ENCODE results near the gene UBE2U.

The UBE2U gene

DNA sequence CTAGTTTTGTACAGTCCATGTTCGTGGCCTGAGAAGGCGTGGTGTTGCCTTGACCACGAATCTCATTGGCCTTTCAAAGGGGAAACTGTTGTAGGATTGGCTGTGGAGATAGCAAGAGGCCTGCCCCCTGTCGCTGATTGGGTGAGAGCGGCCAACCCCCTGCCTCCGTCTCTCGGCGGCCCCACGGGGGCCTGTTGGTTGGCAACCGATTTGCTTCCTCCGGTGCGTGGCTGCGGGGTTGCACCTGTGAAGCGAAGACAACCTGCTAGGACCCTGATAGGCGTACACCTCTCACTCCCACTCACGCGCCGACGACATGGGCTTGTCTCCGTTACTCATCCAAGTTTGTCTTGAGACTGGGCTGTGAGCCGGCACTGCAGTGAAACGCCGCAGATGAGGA, at the start of gene UBE2U:
Gene UBE2U (plus strand): TSS at position 204 of the 400 bp plus-strand sequence. CDS start 428 bp downstream, outside the sequence.
- DNase-seq: no peak

- DNase-seq: no peak
Measured at GRCh38 chr1:64155278-64155677, 48.1 kb upstream of the UBE2U start.

- DNase-seq: no peak
Measured at GRCh38 chr1:64161357-64161941, 42.0 kb upstream of the UBE2U start.

GRCh38 chr1:64162151-64162550, 41.3 kb upstream of the UBE2U start:
- DNase-seq: no peak

GRCh38 chr1:64162804-64163203, 40.6 kb upstream of the UBE2U start:
- no peak for DNase-seq

DNA sequence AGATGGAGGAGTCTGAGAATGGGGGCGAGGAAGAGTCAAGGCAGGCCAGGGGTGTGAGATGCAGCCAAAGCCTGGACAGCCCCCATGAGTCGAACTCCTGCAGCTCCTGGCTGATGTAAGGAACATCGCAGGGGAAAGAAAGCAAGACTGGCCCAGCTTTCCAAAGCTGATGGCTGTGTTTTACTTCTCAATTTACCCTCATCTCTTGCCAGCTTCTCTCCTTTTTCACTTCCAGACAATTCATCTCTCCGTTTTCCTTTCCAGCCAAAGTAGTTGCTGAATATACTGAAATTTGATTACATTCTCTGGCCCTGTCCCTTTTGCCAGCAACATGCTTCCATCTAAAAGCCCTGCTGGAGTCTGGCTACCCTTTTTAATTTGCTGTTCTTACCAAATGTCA, 40.0 kb upstream of the UBE2U start:
- no peak for DNase-seq

- no peak for DNase-seq
Measured at GRCh38 chr1:64163970-64164369, 39.5 kb upstream of the UBE2U start.

DNA sequence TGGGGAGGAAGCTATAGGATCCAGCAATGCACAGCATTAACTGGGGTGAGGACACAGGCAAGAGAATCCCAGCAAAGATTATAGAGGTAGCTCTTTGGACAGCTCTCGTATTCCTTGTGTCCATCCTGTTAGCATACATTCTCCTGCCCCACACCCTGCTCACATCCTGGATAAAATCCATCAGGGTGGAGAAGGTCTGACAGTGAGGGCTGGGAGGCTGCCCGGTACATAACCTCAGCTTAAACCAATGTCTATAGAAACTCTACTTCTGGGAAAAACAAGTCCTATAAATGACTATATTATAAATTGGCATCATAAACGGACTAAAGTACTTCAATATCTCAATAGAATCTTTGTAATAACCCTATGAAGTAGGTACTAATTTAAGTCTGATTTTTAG, 36.8 kb upstream of the UBE2U start:
- no peak for DNase-seq

GRCh38 chr1:64167176-64167575, 36.2 kb upstream of the UBE2U start:
- no peak for DNase-seq

GRCh38 chr1:64171246-64171645, 32.2 kb upstream of the UBE2U start:
- no peak for DNase-seq

DNA sequence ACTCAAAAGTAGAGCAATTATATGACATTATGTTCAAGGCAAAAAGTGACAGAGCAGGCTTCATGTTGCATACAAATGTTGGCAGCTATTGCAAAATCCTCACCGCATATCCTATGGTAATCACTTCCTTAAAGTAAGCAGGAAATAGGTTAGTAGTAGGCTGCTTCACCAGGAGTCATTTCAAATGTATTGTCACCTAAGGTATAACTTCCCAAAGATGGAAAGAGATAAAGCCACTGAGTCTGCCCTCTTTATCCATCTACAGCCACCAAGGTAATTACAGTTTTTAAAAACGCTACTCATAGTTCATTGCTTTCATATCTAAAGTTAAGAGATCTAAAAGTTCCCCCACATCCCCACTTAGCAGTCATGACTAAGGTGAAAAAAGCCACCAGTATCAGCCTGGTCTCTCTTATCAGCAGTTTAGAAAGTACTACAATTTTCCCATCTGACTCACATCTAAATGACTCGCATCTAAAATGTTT, 31.6 kb upstream of the UBE2U start:
- no peak for DNase-seq

- DNase-seq: no peak
Measured at GRCh38 chr1:64172458-64172983, 30.9 kb upstream of the UBE2U start.

DNA sequence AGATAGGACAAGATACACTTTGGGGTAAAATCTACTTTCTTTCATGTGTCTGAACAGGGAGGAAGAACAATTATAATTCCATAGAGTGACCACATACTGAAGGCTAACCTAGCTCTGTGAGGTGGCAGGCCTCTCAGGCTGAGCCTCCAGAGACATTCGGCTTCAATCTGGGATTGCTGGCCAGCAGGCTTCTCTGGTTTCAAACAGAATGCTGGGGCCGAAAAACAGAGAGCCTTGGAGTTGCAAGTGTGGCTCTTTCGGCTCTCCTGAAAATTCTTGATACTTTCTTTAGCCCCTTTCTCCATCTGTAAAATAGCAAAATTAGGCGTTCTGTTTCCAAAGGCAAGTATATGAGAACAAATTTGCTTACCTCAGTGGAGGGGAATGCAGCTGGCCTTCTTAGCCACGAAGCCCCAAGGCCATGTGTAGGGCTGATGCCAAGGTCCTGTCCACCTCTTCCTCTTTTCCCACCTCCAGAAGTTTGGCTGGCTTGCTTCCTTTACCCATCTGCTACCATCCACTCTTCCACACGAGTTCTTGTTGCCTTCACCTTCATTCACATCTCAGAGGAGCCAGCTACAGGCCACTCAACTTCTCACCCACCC, 30.0 kb upstream of the UBE2U start:
- no peak for DNase-seq

DNA sequence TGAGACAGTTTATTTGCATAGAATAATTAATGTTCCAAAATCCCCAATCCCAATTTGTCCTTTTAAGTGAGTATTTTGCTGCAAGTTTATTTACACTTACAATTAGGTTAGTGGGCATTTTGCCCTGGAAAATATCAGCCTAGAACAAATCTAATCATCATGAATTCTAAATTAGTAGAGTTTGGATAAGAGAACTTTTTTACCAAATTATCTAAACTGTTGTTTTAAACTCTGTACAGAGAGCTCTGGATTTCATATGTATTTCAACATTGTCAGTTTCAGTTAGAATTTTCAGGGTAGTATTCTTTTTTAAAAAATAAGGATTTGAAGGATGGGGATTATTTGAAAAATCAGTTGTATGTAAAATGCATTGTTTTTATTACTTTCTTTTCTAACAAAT, 27.8 kb upstream of the UBE2U start:
- DNase-seq: no peak

DNA sequence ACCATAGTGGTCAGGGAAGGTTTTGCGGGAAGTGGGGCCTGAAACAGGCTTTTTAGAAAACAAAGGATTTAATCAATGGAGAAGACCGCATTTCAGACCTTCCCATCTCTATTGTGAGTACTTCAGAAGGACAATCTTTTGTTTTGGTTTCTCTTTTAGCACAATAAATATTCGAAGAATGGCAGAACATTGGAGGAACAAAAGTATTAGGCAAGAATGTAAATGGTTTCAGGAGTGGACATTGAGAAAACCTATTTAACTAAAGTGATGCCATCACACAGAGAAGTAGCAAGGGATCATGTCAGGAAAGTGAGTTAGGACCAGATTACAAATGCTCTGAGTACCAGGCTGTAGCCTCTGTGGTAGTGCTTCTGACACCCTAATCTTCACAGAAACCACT, 26.8 kb upstream of the UBE2U start:
- DNase-seq: no peak

GRCh38 chr1:64179588-64179987, 23.8 kb upstream of the UBE2U start:
- DNase-seq: no peak

- no peak for DNase-seq
Measured at GRCh38 chr1:64182207-64182606, 21.2 kb upstream of the UBE2U start.

DNA sequence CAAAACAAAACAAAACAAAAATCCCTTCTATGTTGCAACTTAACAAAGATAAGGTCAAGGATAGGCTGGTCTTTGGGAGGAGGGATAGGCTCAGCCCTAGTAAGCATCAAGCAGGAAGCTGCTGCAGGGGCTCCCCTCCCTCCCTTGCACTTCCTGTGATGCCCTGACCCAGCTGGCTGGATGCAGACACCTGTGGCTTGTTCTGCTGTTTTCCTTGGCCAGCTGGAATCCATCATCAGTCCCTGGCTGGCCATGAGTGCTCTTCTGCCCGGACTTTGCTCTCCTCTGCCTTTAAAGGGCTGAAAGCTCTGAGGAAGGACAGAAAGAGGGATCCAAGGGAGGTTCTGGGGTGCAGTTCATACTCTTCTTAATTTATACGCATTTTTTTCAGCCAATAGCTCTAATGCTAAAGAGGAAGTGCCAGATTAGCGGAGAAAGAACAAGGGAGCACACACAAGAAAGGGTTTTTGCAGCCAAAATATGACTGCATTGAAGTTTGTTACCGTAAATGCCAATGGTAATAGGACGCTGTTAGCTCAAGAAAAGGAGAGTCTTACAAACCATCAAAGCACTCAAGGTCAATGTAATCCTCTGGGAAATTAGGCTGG, 19.9 kb upstream of the UBE2U start:
- DNase-seq: no peak

DNA sequence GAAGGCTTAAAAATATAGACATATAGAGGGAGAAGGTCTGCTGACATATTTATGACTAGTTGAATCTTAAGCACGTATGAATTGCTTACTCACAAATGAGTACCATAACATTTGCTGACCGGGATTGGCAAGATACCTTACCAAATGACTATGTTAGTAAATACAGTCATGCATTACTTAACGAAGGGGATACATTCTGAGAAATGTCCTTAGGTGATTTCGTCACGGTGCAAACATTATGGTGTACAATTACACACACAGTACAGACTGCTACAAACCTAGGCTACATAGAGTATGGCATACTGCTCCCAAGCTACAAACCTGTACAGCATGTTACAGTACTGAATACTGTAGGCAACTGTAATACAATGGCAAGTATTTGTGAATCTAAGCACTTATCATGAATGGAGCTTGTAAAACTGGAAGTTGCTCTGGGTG, 19.4 kb upstream of the UBE2U start:
- no peak for DNase-seq

- no peak for DNase-seq
Measured at GRCh38 chr1:64186138-64186897, 17.1 kb upstream of the UBE2U start.

GRCh38 chr1:64186898-64187280, 16.5 kb upstream of the UBE2U start:
- DNase-seq: no peak

GRCh38 chr1:64187646-64188045, 15.8 kb upstream of the UBE2U start:
- no peak for DNase-seq

GRCh38 chr1:64192290-64192689, 11.1 kb upstream of the UBE2U start:
- DNase-seq: no peak

Measured in stimulated activated CD4-positive, alpha-beta T cell treated with anti-CD3 and anti-CD28 coated beads, Interleukin-4, amount 100 ng/mL, for 4 hours (primary cell).